8988T (cell line): ENCODE results near the gene OST4.

Experiments used
- DNase-seq: peaks from one replicate; pipeline ENCODE4 v3.0.0; 2011

The OST4 gene

DNA sequence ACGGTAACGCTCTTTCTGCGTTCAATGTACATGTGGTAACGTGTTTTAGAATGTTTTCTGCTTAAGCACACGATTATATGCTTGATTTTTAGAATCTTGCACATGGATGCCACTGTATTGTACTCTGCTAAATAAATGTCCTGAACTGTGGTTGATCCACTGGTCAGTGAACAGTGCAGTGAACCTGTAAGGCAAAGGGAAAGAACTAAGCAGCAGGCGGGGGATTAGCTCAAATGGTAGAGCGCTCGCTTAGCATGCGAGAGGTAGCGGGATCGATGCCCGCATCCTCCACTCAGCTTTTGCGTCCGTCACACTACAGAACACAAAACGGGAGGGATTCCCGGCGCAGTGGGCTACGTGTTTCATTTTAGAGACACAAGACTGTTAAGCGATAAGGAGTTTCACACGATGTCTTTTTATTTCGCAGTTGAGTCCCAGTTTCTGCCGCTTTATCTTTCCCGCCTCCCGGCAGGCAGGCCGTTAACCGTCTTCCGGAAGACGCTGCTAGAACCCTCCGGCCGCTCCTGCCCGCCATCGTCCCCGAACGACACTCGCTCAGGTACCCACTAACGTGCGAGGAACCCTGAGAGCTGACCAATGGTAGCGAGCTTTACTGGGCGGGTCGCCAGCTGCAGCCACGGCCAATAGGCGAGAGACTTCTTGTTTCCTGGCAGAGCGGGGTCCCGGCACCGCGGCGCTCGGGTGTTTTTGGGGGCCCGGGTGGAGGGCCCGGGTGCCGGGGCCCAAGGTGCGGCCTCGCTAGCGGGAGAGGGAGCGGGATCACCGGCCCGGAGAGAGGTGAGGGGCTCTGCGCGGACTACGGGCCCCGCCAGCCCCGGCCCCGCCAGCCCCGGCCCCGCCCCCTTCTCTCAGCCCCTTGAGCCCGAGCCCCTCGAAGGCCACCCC, 20.2 kb downstream of the OST4 start, which contains the start of gene AGBL5:
TSS of gene AGBL5 (plus strand) at position 673 of the 906 bp plus-strand sequence. CDS start 1,291 bp downstream, outside the sequence.
- peak; percentile 96 for DNase-seq

- DNase-seq: peak; percentile 77
These were observed 21.0 kb downstream of the OST4 start for GRCh38 chr2:27050281-27050995.

- DNase-seq: peak; percentile 66
These were observed 21.8 kb downstream of the OST4 start for GRCh38 chr2:27049422-27050280.

GRCh38 chr2:27042985-27043634, 28.3 kb downstream of the OST4 start:
- no peak for DNase-seq

GRCh38 chr2:27042159-27042661, 29.2 kb downstream of the OST4 start:
- no peak for DNase-seq

DNA sequence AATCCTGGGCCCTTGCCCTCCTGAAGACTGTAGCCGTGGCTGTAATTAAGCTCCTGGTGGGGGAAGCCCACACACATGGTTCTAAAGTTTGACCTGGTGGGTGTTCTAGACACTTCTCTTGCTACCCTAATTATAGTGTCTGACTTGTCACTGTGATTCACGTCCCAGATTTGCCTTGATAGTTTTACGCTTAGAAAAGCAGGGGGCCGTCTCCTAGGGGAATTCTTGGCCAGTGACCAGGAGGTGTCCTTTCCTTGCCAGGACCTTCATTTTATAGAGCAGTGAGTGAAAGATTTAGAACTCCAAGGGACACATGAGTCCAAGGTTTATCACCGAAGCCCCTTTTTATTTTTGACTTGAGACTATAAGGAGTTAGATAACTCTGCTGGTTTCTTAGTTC, 29.7 kb downstream of the OST4 start:
- no peak for DNase-seq

- DNase-seq: no peak
These were observed 31.2 kb downstream of the OST4 start for GRCh38 chr2:27040282-27040681.

GRCh38 chr2:27039871-27040270, 31.6 kb downstream of the OST4 start:
- DNase-seq: no peak

GRCh38 chr2:27039426-27039825, 32.0 kb downstream of the OST4 start:
- no peak for DNase-seq

GRCh38 chr2:27038631-27039339, 32.7 kb downstream of the OST4 start:
- DNase-seq: no peak

DNA sequence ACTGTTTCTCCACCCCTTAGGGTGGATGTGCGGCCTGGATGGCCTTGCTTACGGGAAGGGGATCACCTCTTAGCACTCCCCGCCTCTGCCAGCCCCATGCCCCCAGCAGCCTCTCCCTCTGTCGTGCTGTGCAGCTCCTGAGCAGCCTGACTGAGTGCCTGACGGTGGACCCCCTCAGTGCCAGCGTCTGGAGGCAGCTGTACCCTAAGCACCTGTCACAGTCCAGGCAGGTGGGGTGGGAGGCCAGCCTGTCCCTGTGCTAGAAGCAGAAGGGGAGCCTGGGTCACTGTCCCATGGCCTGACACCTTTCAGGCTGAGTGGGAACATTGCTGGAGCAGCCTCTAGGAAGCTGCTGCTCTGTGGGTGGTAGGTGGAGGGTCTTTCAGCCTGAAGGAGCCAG, 33.4 kb downstream of the OST4 start:
- no peak for DNase-seq

DNA sequence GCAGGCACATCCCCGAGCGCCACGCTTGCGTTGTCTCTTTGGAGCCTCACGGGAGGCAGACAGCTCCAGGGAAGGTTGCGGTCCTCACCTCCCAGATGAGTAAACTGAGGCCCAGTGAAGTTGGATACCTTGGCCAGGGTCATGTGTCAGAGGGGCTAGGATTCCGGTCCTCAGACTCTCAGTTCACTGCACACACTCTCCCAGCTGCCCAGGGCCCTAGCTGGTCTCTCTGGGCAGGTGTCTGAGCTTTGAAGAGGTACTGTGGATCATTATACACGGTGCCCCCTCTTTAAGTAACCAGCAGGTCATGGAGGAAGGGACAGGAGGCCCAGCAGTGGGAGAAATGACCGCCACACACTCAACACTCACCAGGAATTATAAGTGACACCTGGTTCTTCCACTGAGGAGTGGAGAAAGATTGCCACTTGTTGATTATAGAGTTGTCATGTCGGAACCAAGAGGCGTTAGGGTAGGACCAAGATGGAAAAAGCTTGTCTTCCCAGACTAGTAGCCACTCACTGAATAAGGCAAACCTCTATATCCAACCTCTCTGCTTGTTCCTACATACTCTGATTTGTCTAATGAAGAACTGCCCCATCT, 38.1 kb downstream of the OST4 start:
- no peak for DNase-seq

DNA sequence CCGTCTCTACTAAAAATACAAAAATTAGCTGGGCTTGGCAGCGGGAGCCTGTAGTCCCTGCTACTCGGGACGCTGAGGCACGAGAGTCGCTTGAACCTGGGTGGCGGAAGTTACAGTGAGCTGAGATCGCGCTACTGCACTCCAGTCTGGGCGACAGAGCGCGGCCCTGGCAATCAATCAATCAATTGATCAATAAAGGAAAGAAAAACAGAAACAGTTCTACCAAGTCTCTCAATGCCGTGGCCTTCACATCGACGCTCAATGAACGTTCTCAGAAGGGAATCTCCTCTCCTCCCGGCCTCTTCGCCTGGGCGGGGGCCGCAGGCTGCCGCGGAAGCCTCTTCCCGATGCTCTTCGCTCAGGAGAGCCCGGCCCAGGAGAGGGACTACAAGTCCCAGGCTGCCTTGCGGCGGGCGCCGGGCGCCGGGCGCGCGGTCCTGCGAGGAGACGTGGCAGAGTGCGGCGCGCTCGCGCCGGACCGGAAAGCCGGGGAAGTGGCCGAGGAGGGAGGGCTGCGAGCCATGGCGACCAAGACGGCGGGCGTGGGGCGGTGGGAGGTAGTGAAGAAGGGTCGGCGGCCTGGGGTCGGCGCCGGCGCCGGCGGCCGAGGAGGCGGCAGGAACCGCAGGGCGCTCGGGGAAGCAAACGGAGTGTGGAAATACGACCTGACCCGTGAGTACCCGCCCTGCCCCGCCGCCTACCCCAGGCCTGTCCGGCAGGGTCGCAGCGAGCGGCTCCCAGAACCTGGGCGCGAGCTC, 38.8 kb downstream of the OST4 start, which contains the start of gene TMEM214:
TSS of gene TMEM214 (plus strand) at position 471 of the 758 bp plus-strand sequence. CDS start at position 522, 51 bp downstream.
- DNase-seq: peak; percentile 96

GRCh38 chr2:27029051-27029450, 42.4 kb downstream of the OST4 start:
- no peak for DNase-seq

- no peak for DNase-seq
These were observed 44.2 kb downstream of the OST4 start for GRCh38 chr2:27027211-27027651.

DNA sequence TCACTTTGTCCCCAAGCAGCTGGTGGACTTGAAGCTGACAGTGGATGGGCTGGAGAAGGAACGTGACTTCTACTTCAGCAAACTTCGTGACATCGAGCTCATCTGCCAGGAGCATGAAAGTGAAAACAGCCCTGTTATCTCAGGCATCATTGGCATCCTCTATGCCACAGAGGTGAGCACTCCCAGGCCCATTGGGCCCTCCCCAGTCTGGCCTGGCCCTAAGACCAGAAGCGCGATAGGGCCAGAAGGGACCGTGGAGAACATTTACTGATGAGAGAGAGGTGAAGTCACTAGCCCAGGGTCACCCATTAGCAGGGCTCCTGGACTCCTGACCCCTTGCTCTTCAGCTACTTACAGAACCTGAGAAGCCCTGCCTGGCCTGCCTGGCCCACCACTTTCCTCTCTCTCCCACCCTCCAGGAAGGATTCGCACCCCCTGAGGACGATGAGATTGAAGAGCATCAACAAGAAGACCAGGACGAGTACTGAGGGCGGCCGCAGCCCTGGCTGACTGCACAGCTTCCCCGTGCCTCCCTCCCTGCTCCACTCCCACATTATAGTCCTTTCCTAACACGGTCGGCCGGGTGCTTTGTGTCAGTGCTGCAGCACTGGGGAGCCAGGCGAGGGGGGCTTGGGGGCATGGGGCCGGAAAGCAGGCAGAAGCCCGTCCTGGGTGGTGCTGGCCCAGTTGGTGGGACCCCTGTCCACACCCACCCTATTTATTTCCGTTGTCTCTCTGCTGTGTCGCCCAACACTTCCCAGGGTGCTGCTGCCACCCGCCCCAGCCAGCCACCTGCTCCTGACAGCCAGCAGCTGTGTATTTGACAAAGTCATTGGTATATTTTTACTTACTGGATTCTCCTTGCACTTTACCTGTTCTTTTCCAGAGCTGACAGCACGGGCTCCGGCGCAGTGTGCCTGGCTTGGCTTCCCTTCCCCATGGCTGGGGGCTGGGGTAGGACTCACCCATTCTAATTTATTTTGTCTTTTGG, 45.3 kb downstream of the OST4 start:
- no peak for DNase-seq

GRCh38 chr2:27025281-27025800, 46.1 kb downstream of the OST4 start:
- no peak for DNase-seq

DNA sequence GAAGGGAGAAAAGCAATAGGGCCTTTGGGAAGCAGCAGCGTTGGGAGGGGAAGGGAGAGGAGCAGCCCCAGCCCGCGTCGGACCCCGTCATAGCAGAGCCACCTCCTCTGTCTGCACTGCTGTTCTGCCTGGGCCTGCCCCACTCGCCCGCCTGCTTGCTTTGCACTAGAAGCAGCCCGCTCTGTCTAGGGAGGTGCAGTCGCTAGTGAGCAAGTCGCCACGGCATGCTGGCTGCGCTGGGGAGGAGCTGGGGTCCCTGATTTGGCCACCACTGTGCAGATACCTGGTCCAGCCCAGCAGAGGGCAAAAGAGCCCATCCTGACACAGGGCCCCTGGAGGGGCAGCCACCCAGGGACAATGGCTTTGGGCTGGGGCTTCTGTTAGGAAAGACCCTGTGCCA, 46.6 kb downstream of the OST4 start:
- DNase-seq: no peak

- peak; percentile 83 for DNase-seq
These were observed 47.3 kb downstream of the OST4 start for GRCh38 chr2:27024188-27024587.
